PC-3 (cell line): ENCODE results near the gene LMAN2L. TPM values are rescaled to one million over a fixed set of nuclear protein-coding genes. Genes with fewer than 3 reads are reported as not detected.

Experiments
- ATAC-seq: fragments of 200-7000 bp; cut with Tn5 transposase; 2 replicates; pipeline ENCODE4 v1.9.1; 2020; ENCODE audit warnings: mild to moderate bottlenecking, moderate library complexity
- BruUV-seq: library from RNA; stranded (reverse); fragments of 400-500 nt; replicated peaks from 2 replicates; lab custom pipeline; 2021; lab: Mats Ljungman, UMichigan
- CTCF ChIA-PET: fragments of 300-600 bp; sonication (Branson Sonifier 250); formaldehyde crosslinking; loops from one replicate; lab custom pipeline; 2022; ENCODE audit warnings: antibody characterized with exemption; lab: Charles Lee
- POLR2A ChIA-PET: fragments of 300-600 bp; sonication (Branson Sonifier 250); formaldehyde crosslinking; loops from one replicate; lab custom pipeline; 2022; ENCODE audit warnings: antibody characterized with exemption; ENCODE audit not compliant: unreplicated experiment; lab: Charles Lee
- DNase-seq: peaks from one replicate; pipeline ENCODE4 v3.0.0-alpha.2; 2015
- H2AFZ ChIP-seq: fragments of 300-600 bp; sonication (generic); 2 replicates; pipeline ENCODE4 v1.6.0; 2016; ENCODE audit warnings: antibody characterized with exemption, low read length
- H3F3A ChIP-seq: fragments of 300-600 bp; sonication (generic); one replicate; pipeline ENCODE4 v1.6.0; 2017; ENCODE audit warnings: antibody characterized with exemption, low read length, control low read depth, mild to moderate bottlenecking; ENCODE audit not compliant: unreplicated experiment
- H3K27ac ChIP-seq: fragments of 300-600 bp; sonication (generic); 2 replicates; pipeline ENCODE4 v1.5.1; 2016; ENCODE audit warnings: mild to moderate bottlenecking, low read length
- H3K27me3 ChIP-seq: fragments of 300-600 bp; sonication (generic); 2 replicates; pipeline ENCODE4 v1.6.1; 2016; ENCODE audit warnings: low read length, mixed read lengths
- H3K36me3 ChIP-seq: fragments of 300-600 bp; sonication (generic); 2 replicates; pipeline ENCODE4 v1.6.1; 2016; ENCODE audit warnings: low read depth, mixed run types, low read length, mixed read lengths
- H3K4me1 ChIP-seq: fragments of 300-600 bp; sonication (generic); 2 replicates; pipeline ENCODE4 v1.5.1; 2016; ENCODE audit warnings: low read length; ENCODE audit not compliant: insufficient read depth
- H3K4me2 ChIP-seq: fragments of 300-600 bp; sonication (generic); 2 replicates; pipeline ENCODE4 v1.6.0; 2016; ENCODE audit warnings: low read length
- H3K4me3 ChIP-seq: fragments of 300-600 bp; sonication (generic); 2 replicates; pipeline ENCODE4 v1.5.1; 2016; ENCODE audit warnings: mild to moderate bottlenecking, low read length, mixed read lengths
- H3K79me2 ChIP-seq: fragments of 300-600 bp; sonication (generic); 2 replicates; pipeline ENCODE4 v1.6.1; 2017; ENCODE audit warnings: low read length, mixed read lengths
- H3K9ac ChIP-seq: fragments of 300-600 bp; sonication (generic); 2 replicates; pipeline ENCODE4 v1.6.0; 2016; ENCODE audit warnings: mild to moderate bottlenecking, low read length
- H3K9me2 ChIP-seq: fragments of 300-600 bp; sonication (generic); replicated peaks from 2 replicates; pipeline ENCODE4 v1.6.1; 2016; ENCODE audit warnings: mixed run types, low read length, mixed read lengths
- H3K9me3 ChIP-seq: fragments of 300-600 bp; sonication (generic); 2 replicates; pipeline ENCODE4 v1.6.1; 2016; ENCODE audit warnings: low read length, mixed read lengths
- H4K20me1 ChIP-seq: fragments of 300-600 bp; sonication (generic); 2 replicates; pipeline ENCODE4 v1.6.1; 2016; ENCODE audit warnings: low read length, mixed read lengths
- EZH2 ChIP-seq: fragments of 300-600 bp; sonication (generic); IDR thresholded peaks from one replicate; pipeline ENCODE4 v1.6.1; 2017; ENCODE audit warnings: antibody characterized with exemption, mild to moderate bottlenecking, low read length; ENCODE audit not compliant: unreplicated experiment
- EZH2phosphoT487 ChIP-seq: fragments of 300-600 bp; sonication (generic); IDR thresholded peaks from 2 replicates; pipeline ENCODE4 v1.6.1; 2018; ENCODE audit warnings: mild to moderate bottlenecking, antibody characterized with exemption, low read length, borderline replicate concordance
- intact Hi-C: fragments of 100-400 bp; cut with micrococcal nuclease; formaldehyde crosslinking; loops from 2 replicates; pipeline ENCODE4 v1.9.0; 2023
- total RNA-seq: library from RNA; depleted of rRNA; stranded (reverse); fragments of >200 nt; gene quantifications from 2 replicates; pipeline ENCODE4 v1.2.3, GENCODE V29; 2014
- TF ChIP-seq, protein P1 (sequence below): fragments of 300-600 bp; sonication (generic); conservative IDR thresholded peaks from 2 replicates; pipeline ENCODE4 v1.5.1; 2017; ENCODE audit warnings: antibody characterized with exemption, low read depth, mild to moderate bottlenecking, low read length

LMAN2L gene
- total RNA-seq, 1 experiment from 2014 or later: 27.8 TPM

- intact Hi-C loops: no loop called here
- no TSS peak for BruUV-seq
- H3K9ac ChIP-seq: no peak overlapping the region
- no peak overlapping the region for H2AFZ ChIP-seq
- no peak for ATAC-seq
- no peak overlapping the region for H3K4me3 ChIP-seq
- H3K4me1 ChIP-seq: no peaks in the 10 kb centered on the region
- H3F3A ChIP-seq: no peaks in the 10 kb centered on the region
- ChIA-PET POLR2A (no interaction called here), CTCF (no interaction called here)
- no peaks in the 10 kb centered on the region for H3K36me3 ChIP-seq
- H3K27me3 ChIP-seq: no peaks in the 10 kb centered on the region
- no peaks in the 10 kb centered on the region for H3K9me2 ChIP-seq
- no peaks in the 10 kb centered on the region for H3K79me2 ChIP-seq
- H3K4me2 ChIP-seq: no peak overlapping the region
- H3K27ac ChIP-seq: no peak overlapping the region
- TF ChIP-seq, protein P1, sequence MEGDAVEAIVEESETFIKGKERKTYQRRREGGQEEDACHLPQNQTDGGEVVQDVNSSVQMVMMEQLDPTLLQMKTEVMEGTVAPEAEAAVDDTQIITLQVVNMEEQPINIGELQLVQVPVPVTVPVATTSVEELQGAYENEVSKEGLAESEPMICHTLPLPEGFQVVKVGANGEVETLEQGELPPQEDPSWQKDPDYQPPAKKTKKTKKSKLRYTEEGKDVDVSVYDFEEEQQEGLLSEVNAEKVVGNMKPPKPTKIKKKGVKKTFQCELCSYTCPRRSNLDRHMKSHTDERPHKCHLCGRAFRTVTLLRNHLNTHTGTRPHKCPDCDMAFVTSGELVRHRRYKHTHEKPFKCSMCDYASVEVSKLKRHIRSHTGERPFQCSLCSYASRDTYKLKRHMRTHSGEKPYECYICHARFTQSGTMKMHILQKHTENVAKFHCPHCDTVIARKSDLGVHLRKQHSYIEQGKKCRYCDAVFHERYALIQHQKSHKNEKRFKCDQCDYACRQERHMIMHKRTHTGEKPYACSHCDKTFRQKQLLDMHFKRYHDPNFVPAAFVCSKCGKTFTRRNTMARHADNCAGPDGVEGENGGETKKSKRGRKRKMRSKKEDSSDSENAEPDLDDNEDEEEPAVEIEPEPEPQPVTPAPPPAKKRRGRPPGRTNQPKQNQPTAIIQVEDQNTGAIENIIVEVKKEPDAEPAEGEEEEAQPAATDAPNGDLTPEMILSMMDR: no peak
- no peak for TF ChIP-seq EZH2
- no peak for TF ChIP-seq EZH2phosphoT487
- no peaks in the 10 kb centered on the region for H4K20me1 ChIP-seq
- no peak for DNase-seq
- H3K9me3 ChIP-seq: no peaks in the 10 kb centered on the region
These were observed 14.5 kb upstream of the LMAN2L start for GRCh38 chr2:96754317-96754716.

GRCh38 chr2:96753661-96754282 is 13.9 kb upstream of the LMAN2L start:
- no peak overlapping the region for H3K4me3 ChIP-seq
- no peaks in the 10 kb centered on the region for H3K27me3 ChIP-seq
- H3K9me2 ChIP-seq: no peaks in the 10 kb centered on the region
- CTCF ChIA-PET: no interaction called here
- no peak overlapping the region for H2AFZ ChIP-seq
- no peaks in the 10 kb centered on the region for H3K9me3 ChIP-seq
- H3K9ac ChIP-seq: no peak overlapping the region
- no peaks in the 10 kb centered on the region for H3K79me2 ChIP-seq
- no peaks in the 10 kb centered on the region for H3K36me3 ChIP-seq
- no peaks in the 10 kb centered on the region for H3F3A ChIP-seq
- TF ChIP-seq EZH2phosphoT487 (no peak), EZH2 (no peak)
- TF ChIP-seq, protein P1: no peak
- no TSS peak for BruUV-seq
- POLR2A ChIA-PET: no interaction called here
- intact Hi-C loops: no loop called here
- no peak overlapping the region for H3K4me2 ChIP-seq
- H3K27ac ChIP-seq: no peak overlapping the region
- H4K20me1 ChIP-seq: no peaks in the 10 kb centered on the region
- no peaks in the 10 kb centered on the region for H3K4me1 ChIP-seq
- ATAC-seq (no peak), DNase-seq (no peak)

GRCh38 chr2:96751800-96752199 is 11.9 kb upstream of the LMAN2L start:
- Histone ChIP-seq H3K9ac (no peak overlapping the region), H3K36me3 (no peaks in the 10 kb centered on the region), H3K4me3 (no peak overlapping the region), H3K79me2 (no peaks in the 10 kb centered on the region), H3K27me3 (no peaks in the 10 kb centered on the region), H3K4me2 (no peak overlapping the region), H3K27ac (no peak overlapping the region), H4K20me1 (no peaks in the 10 kb centered on the region), H3K9me3 (no peaks in the 10 kb centered on the region), H2AFZ (no peak overlapping the region), H3K4me1 (no peaks in the 10 kb centered on the region), H3F3A (no peaks in the 10 kb centered on the region), H3K9me2 (no peaks in the 10 kb centered on the region)
- DNase-seq: peak; percentile 30
- TF ChIP-seq EZH2phosphoT487 (no peak), EZH2 (no peak)
- TF ChIP-seq, protein P1: no peak
- BruUV-seq: no TSS peak
- ChIA-PET CTCF (no interaction called here), POLR2A (no interaction called here)
- intact Hi-C loops: no loop called here
- ATAC-seq: no peak
